GM12873 (cell line): Measurements from ENCODE around the gene OR2AE1.

Experiments used
- CTCF ChIP-seq: IDR thresholded peaks from 2 replicates; pipeline ENCODE4 v1.5.1; 2012; ENCODE audit warnings: low read depth, mild to moderate bottlenecking, moderate library complexity, low read length, control low read depth; ENCODE audit not compliant: insufficient read depth; ENCODE audit errors: missing control alignments

OR2AE1 gene

GRCh38 chr7:99833289-99833877, 43.5 kb downstream of the OR2AE1 start:
- TF ChIP-seq CTCF: no peak

- no peak for TF ChIP-seq CTCF
Observed at GRCh38 chr7:99831595-99831994, 45.2 kb downstream of the OR2AE1 start.

GRCh38 chr7:99829524-99830160, 47.2 kb downstream of the OR2AE1 start:
- no peak for TF ChIP-seq CTCF

- no peak for TF ChIP-seq CTCF
Observed at GRCh38 chr7:99828811-99829210, 48.0 kb downstream of the OR2AE1 start.

- no peak for TF ChIP-seq CTCF
Observed at GRCh38 chr7:99827040-99827778, 49.6 kb downstream of the OR2AE1 start.
